Smooth muscle cell (in vitro differentiated cells): ENCODE data around the gene COG5. TPM values are rescaled to one million over a fixed set of nuclear protein-coding genes. Genes with fewer than 3 reads are reported as not detected.

Experiments used
- DNase-seq: peaks from one replicate; lab custom pipeline; 2025; ENCODE audit not compliant: unreplicated experiment; lab: John Stamatoyannopoulos, UW
- H2AFZ ChIP-seq: fragments of 200-600 bp; sonication (generic); 2 replicates; pipeline ENCODE4 v1.6.0; 2016; ENCODE audit warnings: antibody characterized with exemption, low read depth, mild to moderate bottlenecking
- H3F3A ChIP-seq: fragments of 200-600 bp; sonication (generic); 2 replicates; pipeline ENCODE4 v1.6.0; 2017; ENCODE audit warnings: antibody characterized with exemption, low read depth
- H3K27ac ChIP-seq: fragments of 200-600 bp; sonication (generic); 2 replicates; pipeline ENCODE4 v1.5.1; 2016; ENCODE audit warnings: low read depth, mild to moderate bottlenecking
- H3K27me3 ChIP-seq: fragments of 200-600 bp; sonication (generic); 2 replicates; pipeline ENCODE4 v1.6.1; 2016; ENCODE audit warnings: low read depth, mild to moderate bottlenecking
- H3K36me3 ChIP-seq: fragments of 200-600 bp; sonication (generic); 2 replicates; pipeline ENCODE4 v1.5.1; 2016; ENCODE audit warnings: low read depth
- H3K4me1 ChIP-seq: fragments of 200-600 bp; sonication (generic); 2 replicates; pipeline ENCODE4 v1.5.1; 2016; ENCODE audit warnings: low read depth
- H3K4me2 ChIP-seq: fragments of 200-600 bp; sonication (generic); 2 replicates; pipeline ENCODE4 v1.6.0; 2016; ENCODE audit warnings: mild to moderate bottlenecking
- H3K4me3 ChIP-seq: fragments of 200-600 bp; sonication (generic); 2 replicates; pipeline ENCODE4 v1.5.1; 2016; ENCODE audit warnings: mild to moderate bottlenecking
- H3K79me2 ChIP-seq: fragments of 200-600 bp; sonication (generic); 2 replicates; pipeline ENCODE4 v1.6.0; 2016; ENCODE audit warnings: low read depth, mild to moderate bottlenecking
- H3K9ac ChIP-seq: fragments of 200-600 bp; sonication (generic); 2 replicates; pipeline ENCODE4 v1.6.0; 2016; ENCODE audit warnings: low read depth
- H3K9me3 ChIP-seq: fragments of 200-600 bp; sonication (generic); replicated peaks from 2 replicates; pipeline ENCODE4 v1.5.1; 2016; ENCODE audit warnings: low read depth
- H4K20me1 ChIP-seq: fragments of 200-600 bp; sonication (generic); 2 replicates; pipeline ENCODE4 v1.6.0; 2016; ENCODE audit warnings: low read depth
- WGBS: methylation state at CpG from one replicate; pipeline ENCODE4 v1.1.7; 2016; ENCODE audit warnings: low lambda C conversion rate; 5-methylcytosine and 5-hydroxymethylcytosine counted together
- polyA plus RNA-seq: library from polyadenylated mRNA; unstranded; fragments of >200 nt; fragmentation: Nextera tagmentation; extraction: Ambion mirVana; gene quantifications from 2 replicates; pipeline ENCODE4 v1.2.1, GENCODE V29; 2016
- total RNA-seq: library from RNA; depleted of rRNA; stranded (reverse); fragments of >200 nt; gene quantifications from 2 replicates; pipeline ENCODE4 v1.2.3, GENCODE V29; 2014
- TF ChIP-seq, protein P1 (sequence below): fragments of 200-600 bp; sonication (generic); IDR thresholded peaks from 2 replicates; pipeline ENCODE4 v1.5.1; 2017; ENCODE audit warnings: borderline replicate concordance, mild to moderate bottlenecking, antibody characterized with exemption; ENCODE audit not compliant: insufficient read depth, poor library complexity, severe bottlenecking

Gene COG5
- total and polyA plus RNA-seq, 2 experiments from 2014 or later: 24.3 to 44.3 TPM

DNA sequence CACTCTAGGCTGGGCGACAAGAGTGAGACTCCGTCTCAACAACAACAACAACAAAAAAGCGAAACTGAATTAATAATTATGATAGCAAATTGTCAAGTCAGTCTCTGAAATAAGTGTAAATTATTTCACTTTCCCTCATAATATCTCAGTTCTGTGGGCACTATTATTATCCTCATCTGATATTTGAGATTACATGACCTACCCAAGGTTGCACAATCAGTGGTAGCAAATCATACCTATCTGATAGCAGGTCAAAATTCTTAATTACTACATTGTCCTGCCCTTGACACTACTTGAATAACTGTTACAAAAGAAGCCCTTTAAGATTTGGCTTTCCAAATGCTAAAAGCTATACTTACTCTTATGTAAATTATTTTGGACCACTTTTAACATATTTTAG is 209.1 kb downstream of the COG5 start:
- Histone ChIP-seq H2AFZ (no peak overlapping the region), H3K4me3 (no peak overlapping the region), H3F3A (no peaks in the 10 kb centered on the region), H3K79me2 (no peaks in the 10 kb centered on the region), H3K36me3 (peaks cover 4% of the 10 kb centered on the region), H3K4me1 (no peaks in the 10 kb centered on the region), H3K27ac (peak overlapping the region; percentile 24), H4K20me1 (no peaks in the 10 kb centered on the region), H3K9ac (no peak overlapping the region), H3K9me3 (no peaks in the 10 kb centered on the region), H3K27me3 (no peaks in the 10 kb centered on the region), H3K4me2 (no peak overlapping the region)
- TF ChIP-seq, protein P1, sequence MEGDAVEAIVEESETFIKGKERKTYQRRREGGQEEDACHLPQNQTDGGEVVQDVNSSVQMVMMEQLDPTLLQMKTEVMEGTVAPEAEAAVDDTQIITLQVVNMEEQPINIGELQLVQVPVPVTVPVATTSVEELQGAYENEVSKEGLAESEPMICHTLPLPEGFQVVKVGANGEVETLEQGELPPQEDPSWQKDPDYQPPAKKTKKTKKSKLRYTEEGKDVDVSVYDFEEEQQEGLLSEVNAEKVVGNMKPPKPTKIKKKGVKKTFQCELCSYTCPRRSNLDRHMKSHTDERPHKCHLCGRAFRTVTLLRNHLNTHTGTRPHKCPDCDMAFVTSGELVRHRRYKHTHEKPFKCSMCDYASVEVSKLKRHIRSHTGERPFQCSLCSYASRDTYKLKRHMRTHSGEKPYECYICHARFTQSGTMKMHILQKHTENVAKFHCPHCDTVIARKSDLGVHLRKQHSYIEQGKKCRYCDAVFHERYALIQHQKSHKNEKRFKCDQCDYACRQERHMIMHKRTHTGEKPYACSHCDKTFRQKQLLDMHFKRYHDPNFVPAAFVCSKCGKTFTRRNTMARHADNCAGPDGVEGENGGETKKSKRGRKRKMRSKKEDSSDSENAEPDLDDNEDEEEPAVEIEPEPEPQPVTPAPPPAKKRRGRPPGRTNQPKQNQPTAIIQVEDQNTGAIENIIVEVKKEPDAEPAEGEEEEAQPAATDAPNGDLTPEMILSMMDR: no peak
- 98% methylated on average over 3 of the region's 3 CpGs for WGBS
- DNase-seq: no peak

- no peak overlapping the region for H3K9ac ChIP-seq
- peaks cover 4% of the 10 kb centered on the region for H3K36me3 ChIP-seq
- H3F3A ChIP-seq: no peaks in the 10 kb centered on the region
- H3K9me3 ChIP-seq: no peaks in the 10 kb centered on the region
- no peak overlapping the region for H3K27ac ChIP-seq
- TF ChIP-seq, protein P1: no peak
- H4K20me1 ChIP-seq: no peaks in the 10 kb centered on the region
- no peak overlapping the region for H3K4me3 ChIP-seq
- no peaks in the 10 kb centered on the region for H3K79me2 ChIP-seq
- DNase-seq: no peak
- H3K4me2 ChIP-seq: no peak overlapping the region
- H2AFZ ChIP-seq: no peak overlapping the region
- no peaks in the 10 kb centered on the region for H3K4me1 ChIP-seq
- H3K27me3 ChIP-seq: no peaks in the 10 kb centered on the region
Observed at GRCh38 chr7:107353701-107354100, 210.0 kb downstream of the COG5 start.

DNA sequence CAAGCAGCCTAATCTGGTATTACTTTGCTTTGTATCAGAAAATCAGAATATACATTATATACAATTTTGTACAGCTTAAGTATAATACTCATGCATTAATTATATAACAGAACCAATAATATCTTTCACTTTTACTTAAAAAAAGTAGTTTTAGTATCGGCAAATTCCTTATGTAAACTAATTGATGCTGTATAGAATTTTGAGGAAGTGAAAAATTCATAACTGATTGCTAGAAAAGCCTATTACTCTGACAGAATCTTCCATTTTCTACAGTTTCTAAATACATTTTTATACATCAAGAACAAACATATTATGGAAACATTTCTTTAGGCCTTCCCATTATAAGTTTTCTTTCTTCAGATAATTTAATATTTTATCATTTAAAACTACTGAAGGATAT is 217.8 kb downstream of the COG5 start:
- H3K4me2 ChIP-seq: no peak overlapping the region
- no peaks in the 10 kb centered on the region for H3K27me3 ChIP-seq
- H2AFZ ChIP-seq: no peak overlapping the region
- no peak for DNase-seq
- TF ChIP-seq, protein P1: no peak
- no peak overlapping the region for H3K27ac ChIP-seq
- no peaks in the 10 kb centered on the region for H4K20me1 ChIP-seq
- no peak overlapping the region for H3K9ac ChIP-seq
- no peaks in the 10 kb centered on the region for H3K79me2 ChIP-seq
- no peaks in the 10 kb centered on the region for H3F3A ChIP-seq
- WGBS: 100% methylated on average over 1 of the region's 1 CpG
- peaks cover 4% of the 10 kb centered on the region for H3K9me3 ChIP-seq
- peaks cover 5% of the 10 kb centered on the region for H3K36me3 ChIP-seq
- no peaks in the 10 kb centered on the region for H3K4me1 ChIP-seq
- H3K4me3 ChIP-seq: no peak overlapping the region

DNA sequence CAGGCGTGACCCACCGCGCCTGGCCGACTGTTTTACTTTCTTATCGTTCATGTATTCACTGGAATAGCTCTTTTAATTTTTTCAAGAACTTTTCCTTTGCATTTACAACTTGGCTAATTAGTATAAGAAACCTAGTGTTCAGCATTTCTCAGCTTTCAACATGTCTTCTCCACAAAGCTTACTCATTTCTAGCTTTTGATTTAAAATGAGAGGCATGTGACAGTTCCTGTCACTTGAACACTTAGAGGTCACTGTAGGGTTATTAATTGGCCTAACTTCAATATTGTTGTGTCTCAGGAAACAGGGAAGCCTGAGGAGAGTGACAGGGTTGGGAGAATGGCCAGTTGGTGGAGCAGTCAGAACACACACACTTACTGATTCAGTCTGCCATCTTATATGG is 218.9 kb downstream of the COG5 start:
- Histone ChIP-seq H3K27me3 (no peaks in the 10 kb centered on the region), H3K9me3 (peaks cover 4% of the 10 kb centered on the region), H2AFZ (no peak overlapping the region), H4K20me1 (no peaks in the 10 kb centered on the region), H3F3A (no peaks in the 10 kb centered on the region), H3K27ac (no peak overlapping the region), H3K36me3 (peaks cover 5% of the 10 kb centered on the region), H3K4me2 (no peak overlapping the region), H3K79me2 (no peaks in the 10 kb centered on the region), H3K4me1 (no peaks in the 10 kb centered on the region), H3K4me3 (no peak overlapping the region), H3K9ac (no peak overlapping the region)
- TF ChIP-seq, protein P1: no peak
- DNase-seq: no peak
- WGBS: 99% methylated on average over 5 of the region's 5 CpGs
